Muscle of arm (tissue), 14 donors: ENCODE measurements around the gene MMP15. TPM values are rescaled to one million over a fixed set of nuclear protein-coding genes. Genes with fewer than 3 reads are reported as not detected.
A peak's percentile ranks its signal among the peaks of the same experiment; 100 is the strongest.
"Not testable (repeated sequence)": the region's sequence is repeated elsewhere in the genome, so short reads cannot be mapped to it uniquely, and the experiment has no call there.

Experiments used
- DNase-seq: peaks from one replicate; pipeline ENCODE4 v3.0.0-alpha.2; 2013
- long read RNA-seq, 11 donors: transcript quantifications; one replicate each; lab custom pipeline, GENCODE V29; 2026
- polyA plus RNA-seq, 12 donors: library from polyadenylated mRNA; unstranded; fragments of 120-200 nt; gene quantifications; one replicate each; pipeline ENCODE4 v1.2.1, GENCODE V29; 2013; ENCODE audit not compliant: insufficient read length in 12 of 12

The MMP15 gene
- 10 to 100 TPM in 11 of 12 donors, not detected in 1; 16.0 to 41.5 (median 23.0) TPM for polyA plus RNA-seq
- long read RNA-seq, donor 1, full-length matches to known transcripts = 9 of 29 reads
- long read RNA-seq, donor 1, partial matches to known transcripts = 20 of 29 reads
- long read RNA-seq, donor 1, other reads (novel, unspliced or antisense) = 0 of 29 reads
- long read RNA-seq, donor 2, full-length matches to known transcripts = 4 of 4 reads
- long read RNA-seq, donor 2, partial matches to known transcripts = 0 of 4 reads
- long read RNA-seq, donor 2, other reads (novel, unspliced or antisense) = 0 of 4 reads
- long read RNA-seq, donor 3, full-length matches to known transcripts = 5 of 5 reads
- long read RNA-seq, donor 3, partial matches to known transcripts = 0 of 5 reads
- long read RNA-seq, donor 3, other reads (novel, unspliced or antisense) = 0 of 5 reads
- long read RNA-seq, donor 4, full-length matches to known transcripts = 2 of 2 reads
- long read RNA-seq, donor 4, partial matches to known transcripts = 0 of 2 reads
- long read RNA-seq, donor 4, other reads (novel, unspliced or antisense) = 0 of 2 reads
- long read RNA-seq, donor 5, full-length matches to known transcripts = 2 of 8 reads
- long read RNA-seq, donor 5, partial matches to known transcripts = 6 of 8 reads
- long read RNA-seq, donor 5, other reads (novel, unspliced or antisense) = 0 of 8 reads
- long read RNA-seq, donor 6, full-length matches to known transcripts = 2 of 2 reads
- long read RNA-seq, donor 6, partial matches to known transcripts = 0 of 2 reads
- long read RNA-seq, donor 6, other reads (novel, unspliced or antisense) = 0 of 2 reads
- long read RNA-seq, donor 7, full-length matches to known transcripts = 1 of 1 reads
- long read RNA-seq, donor 7, partial matches to known transcripts = 0 of 1 reads
- long read RNA-seq, donor 7, other reads (novel, unspliced or antisense) = 0 of 1 reads
- long read RNA-seq, donor 8, full-length matches to known transcripts = 6 of 6 reads
- long read RNA-seq, donor 8, partial matches to known transcripts = 0 of 6 reads
- long read RNA-seq, donor 8, other reads (novel, unspliced or antisense) = 0 of 6 reads
- long read RNA-seq, donor 9, full-length matches to known transcripts = 1 of 1 reads
- long read RNA-seq, donor 9, partial matches to known transcripts = 0 of 1 reads
- long read RNA-seq, donor 9, other reads (novel, unspliced or antisense) = 0 of 1 reads
- long read RNA-seq, donor 10, full-length matches to known transcripts = 6 of 18 reads
- long read RNA-seq, donor 10, partial matches to known transcripts = 12 of 18 reads
- long read RNA-seq, donor 10, other reads (novel, unspliced or antisense) = 0 of 18 reads
- long read RNA-seq, donor 11, full-length matches to known transcripts = 3 of 3 reads
- long read RNA-seq, donor 11, partial matches to known transcripts = 0 of 3 reads
- long read RNA-seq, donor 11, other reads (novel, unspliced or antisense) = 0 of 3 reads

DNA sequence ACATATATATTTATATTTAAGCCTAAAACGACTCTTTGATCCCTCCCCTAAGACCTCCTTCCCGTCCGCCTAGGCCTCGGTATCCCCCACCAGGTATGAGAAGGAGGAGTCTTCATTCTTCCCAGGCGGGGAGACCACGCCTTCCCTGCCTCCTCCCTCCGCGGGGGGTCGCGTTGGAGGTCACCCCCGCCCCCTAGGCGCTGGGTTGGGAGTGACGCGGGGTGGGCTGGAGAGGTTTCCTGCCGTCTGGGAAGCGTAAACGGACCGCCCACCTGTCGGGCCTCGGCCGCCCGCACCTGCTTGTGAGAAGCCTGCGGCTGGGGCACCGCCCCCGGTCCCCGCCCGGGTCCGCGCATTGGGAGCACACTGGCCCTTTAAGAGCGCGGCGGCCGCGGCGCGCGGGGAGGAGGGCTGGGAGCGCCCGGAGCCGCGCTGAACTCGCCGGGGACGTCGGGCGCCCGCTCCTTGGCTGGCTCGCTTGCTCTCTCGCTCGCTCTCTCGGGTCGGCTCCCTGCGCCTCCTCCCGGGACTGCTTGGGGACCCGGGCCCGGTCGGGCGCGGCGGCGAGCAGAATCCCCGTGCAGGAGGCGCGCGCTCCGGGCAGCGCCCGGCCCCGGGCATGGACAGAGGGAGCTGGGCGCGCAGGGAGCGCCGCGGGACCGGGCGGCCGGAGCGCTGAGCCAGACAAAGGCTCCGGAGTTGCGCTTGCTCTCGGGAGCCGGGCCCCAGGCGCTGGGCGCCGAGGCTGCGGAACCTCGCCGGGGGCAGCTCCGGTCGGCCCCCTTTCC lies at the start of gene MMP15:
Gene MMP15, plus strand, starts transcription at position 404 of the 788 bp plus-strand sequence. CDS start 597 bp downstream, outside the sequence.
- DNase-seq = no peak

DNA sequence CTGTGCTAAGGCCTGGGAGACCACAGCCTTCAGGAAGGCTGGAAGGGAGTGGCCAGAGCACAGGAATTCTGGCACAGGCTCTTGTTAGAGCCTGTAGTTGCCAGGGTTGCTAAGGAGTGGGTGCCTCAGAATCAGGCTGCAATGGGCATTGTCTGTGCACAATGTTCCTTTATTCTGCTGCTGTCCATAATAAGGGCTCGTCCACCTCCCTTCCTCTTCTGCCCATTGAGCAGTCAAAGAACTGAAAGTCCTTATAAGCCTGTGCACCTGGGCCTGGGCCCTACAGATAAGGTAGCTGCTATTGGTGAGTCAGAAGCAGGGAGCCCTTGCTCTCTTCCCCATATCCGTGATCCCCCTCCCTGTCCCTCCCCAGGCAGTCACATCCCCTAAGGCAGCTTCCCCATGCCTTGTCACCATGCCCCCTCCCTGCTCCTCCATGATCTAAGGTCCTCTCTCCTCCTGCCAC lies 49.2 kb upstream of the MMP15 start:
- no peak for DNase-seq

DNA sequence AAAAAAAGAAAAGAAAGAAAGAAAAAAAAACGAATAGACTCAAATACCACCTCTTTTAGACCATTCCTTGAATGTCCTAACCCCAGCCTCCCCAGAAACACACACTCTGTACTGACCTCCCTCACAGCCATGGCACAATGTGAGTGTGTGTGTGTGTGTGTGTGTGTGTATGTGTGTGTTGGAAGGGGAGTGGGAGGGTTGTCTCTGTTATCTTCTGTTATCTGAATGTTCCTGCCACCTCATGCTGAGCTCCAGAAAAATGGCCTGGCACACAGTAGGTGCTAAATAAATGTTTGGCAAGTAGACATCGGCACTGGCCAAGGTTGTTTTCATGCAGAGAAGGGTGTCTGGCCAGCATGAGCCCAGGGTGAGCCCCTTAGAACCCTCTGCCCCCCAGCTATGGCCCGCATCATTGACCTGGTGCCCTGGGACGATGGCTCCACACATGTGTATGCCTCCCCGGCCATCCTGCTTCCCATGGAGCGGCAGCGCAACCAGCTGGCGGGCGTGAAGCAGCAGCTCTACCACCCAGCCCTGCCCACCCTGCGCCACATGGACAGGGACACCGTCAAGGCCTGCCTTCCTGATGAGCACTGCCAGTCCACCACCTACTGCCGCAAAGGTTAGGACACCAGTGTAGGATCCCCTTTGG lies 48.0 kb upstream of the MMP15 start:
- no peak for DNase-seq

DNA sequence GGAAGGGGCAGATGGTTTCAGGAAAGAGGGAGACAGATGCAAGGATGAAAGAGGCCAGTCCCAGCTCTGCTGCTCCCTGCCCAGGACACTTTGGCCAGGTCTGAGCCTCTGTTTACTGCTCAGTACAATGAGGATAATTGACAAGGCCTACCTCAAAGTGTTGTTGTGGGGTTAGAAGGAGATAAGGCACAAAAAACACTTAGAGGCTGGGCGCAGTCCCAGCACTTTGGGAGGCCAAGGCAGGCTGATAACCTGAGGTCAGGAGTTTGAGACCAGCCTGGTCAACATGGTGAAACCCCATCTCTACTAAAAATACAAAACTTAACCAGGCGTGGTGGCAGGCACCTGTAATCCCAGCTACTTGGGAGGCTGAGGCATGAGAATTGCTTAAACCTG lies 47.5 kb upstream of the MMP15 start:
- not testable (repeated sequence) for DNase-seq

DNA sequence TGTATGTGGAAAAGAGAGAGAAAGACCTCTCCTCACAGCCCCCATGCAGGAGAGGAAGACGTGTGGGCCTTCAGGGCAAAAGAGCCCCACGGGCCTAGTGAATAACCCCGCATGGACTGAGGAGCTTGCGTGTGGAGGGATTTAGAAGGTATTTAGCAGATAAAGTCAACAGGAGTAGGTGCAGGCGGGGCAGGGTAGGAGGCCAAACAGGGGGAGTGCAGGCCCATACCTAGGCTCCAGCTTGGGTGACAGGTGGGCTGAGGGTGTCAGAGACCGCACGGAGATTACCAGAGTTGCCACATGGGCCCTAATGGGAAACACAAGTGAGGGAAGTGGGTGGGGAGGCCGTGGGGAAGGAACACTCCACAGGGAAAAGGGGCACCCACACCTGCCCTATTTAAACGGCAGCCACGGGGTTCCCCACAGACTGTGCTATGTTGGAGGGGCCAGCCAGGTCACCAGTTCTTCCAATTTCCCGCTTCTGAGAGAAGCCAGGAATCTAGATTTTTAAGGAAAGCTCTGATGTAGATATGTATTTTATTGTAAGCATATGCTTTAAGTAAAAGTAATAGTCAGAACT lies 46.5 kb upstream of the MMP15 start:
- no peak for DNase-seq

DNA sequence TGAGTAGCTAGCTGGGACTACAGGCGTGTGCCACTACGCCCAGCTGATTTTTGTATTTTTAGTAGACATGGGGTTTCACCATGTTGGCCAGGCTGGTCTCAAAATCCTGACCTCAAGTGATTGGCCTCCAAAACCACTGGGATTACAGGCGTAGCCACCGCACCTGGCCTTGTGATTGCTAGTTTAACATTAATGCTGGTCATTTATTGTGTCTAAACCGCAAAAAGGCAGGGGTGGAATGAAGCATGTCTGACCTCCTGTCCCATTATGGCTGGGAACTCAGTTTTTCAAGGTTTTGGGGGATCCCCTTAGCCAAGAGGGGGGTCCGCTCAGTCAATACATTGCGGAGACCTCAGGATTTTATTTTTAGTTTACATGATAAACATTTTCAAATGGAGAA lies 43.9 kb upstream of the MMP15 start:
- DNase-seq = no peak

DNA sequence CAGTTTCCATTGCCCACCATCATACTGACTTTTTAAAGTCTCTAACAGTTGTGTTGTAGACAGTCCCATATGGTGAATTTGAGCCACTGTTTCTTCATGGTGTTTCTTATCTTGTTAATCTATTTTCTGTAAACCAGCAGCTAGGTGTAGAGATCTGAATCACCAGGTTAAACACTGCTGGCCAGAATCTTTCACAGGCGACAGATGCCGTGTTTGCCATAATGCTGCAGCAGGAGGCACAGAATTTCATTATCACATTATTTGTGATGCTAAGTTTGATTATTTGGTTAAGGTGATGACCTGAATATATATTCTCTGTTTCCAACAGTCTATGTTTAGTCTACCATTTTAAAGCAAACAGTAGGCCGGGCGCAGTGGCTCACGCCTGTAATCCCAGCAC lies 43.2 kb upstream of the MMP15 start:
- DNase-seq = no peak

DNA sequence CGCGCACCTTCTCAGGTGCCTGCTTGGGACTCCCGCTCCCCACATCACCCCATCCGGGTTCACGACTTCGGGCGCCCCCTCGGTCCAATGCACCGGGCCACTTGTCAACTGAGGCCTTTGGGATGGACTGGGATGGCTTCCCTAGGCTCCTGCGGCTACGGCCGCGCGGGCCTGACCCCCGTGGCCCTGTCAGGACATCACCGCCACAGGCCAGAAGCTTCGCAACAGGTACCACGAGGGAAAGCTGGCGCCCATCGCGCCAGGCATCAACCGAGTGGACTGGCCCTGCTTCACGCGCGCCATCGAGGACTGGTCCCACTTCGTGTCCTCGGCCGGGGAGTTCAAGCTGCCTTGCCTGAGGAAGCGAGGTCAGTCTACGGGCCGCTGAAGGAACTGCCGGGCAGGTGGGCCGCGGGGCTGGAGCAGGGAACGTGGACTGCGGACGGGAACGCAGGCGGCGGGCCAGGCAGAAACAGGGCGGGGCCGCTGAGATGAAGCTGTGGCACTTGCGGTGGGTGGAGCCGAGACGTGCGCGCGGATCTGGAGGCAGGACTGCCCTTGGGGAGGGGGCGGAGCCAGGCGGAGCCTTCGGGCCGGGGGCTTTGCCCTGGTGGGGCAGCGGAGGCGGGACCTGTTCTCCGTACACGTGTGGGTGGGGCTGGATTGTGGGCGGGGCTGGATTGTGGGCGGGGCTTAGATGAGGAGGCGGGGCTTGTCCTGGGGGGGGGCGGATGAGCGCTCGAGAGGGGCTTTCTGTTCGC lies 40.9 kb upstream of the MMP15 start:
- DNase-seq = peak; percentile 58

DNA sequence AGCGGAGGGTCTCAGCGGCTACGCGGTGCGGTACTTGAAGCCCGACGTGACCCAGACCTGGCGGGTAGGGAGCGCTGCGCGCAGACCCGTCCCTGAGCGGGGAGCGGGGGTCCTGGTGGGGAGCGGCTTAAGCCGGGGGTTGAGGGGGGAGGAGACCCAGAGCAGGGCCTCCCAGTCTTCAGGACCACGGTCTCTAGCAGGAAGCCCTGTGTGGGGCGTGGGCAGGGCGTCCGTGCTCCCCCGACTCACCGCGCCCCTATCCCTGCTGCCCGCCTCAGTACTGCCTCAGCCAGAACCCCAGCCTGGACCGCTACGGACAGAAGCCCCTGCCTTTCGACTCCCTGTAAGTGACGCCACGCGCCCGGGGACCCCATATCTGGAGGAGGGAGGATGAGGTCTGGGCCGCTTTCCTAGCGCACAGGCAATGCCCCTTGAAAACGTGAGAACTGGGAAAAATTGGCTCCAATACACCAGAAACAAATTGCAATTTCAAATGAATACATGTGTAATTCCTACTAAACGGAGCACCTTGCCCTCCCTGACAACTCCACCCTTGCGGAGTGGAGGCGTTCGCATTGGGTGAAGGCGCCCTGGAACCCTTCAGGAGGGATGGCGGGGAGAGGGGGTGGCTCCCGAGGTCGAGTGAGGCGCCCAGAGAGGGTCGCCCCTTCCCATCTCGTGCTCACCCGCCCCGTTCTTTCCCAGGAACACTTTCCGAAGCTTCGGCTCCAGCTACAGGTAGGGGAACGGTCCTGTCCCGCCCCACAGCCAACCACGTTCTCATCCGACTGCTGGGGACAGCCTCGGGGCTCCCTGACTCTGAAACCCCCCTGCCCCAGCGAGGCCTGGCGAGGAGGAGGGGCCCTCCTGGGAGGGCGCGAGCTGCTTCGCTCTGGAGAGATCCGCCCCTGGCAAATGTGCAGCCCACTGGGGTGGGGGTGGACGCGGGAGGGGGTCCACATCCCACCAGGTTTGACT lies 40.1 kb upstream of the MMP15 start:
- no peak for DNase-seq

DNA sequence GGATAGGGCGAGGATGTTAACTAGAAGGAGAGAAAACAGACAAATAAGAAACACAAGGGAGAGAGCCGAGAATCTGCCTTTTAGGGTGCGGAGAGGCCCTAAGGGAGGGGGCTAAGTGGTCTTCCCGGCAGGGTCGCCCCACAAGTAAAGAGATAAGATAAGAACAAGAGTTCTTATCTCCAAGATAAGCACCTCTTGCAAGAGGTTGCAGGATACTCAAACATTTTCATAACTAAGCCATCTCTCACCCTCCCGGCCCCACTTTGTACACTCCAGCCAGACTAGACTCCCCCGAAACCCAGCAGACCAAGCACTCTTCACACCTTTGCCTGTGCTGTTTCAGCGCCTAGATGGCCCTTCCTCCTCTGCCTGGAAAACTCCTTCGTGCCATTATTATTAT lies 39.4 kb upstream of the MMP15 start:
- no peak for DNase-seq

DNA sequence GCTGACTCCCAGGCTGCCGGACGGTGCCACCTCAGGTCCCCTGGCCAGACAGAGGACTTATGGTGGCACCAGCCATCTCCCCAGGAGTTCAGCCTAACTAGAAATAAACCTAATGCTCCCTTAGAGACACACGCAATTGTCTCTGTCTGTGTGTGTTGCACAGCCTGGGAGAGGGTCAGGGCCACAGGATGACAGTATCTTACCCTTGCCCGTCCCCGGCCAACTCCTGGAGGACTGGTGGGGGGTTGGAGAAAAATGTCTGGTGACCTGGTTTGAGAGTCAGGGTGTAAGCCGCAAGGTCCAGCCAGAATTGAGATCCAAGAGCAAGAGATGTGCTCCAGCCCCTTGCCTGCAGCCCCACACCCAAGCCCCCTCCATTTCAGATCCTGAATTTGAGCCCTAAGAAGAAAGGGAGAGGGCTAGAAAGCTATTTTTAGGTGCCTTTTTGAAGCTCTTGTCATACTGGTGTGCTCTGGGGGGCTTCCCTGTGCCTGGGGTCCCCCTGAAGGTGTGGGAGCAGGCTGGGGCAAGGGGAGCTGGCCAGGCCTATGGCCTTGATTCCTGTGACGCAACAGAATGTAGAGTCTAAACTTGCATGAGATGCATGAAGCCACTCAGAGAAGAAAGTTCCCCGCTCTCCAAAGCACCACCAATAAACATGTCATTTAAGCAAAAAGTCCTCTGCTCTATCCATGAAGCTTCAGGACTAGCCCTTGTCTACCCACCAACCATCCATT lies 37.9 kb upstream of the MMP15 start:
- DNase-seq = no peak

DNA sequence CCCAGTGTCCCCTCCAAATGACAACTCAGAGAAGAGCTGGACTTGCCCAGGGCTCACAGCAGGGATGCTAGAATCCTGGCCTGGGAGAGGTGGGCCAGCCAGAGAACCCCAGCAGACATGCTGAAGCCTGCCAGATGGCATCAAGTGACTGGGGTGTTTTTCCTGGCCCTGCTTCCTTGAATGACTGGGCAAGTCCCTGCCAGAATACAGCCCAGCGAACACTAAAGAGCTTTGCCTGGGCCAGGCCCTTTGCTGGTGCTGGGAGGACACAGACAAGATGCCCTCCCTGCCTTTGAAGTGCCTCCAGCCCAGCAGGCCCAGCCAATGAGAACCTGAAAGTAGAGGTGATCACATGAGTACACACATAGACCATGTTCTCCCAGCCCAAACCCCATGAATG lies 36.6 kb upstream of the MMP15 start:
- DNase-seq = no peak

DNA sequence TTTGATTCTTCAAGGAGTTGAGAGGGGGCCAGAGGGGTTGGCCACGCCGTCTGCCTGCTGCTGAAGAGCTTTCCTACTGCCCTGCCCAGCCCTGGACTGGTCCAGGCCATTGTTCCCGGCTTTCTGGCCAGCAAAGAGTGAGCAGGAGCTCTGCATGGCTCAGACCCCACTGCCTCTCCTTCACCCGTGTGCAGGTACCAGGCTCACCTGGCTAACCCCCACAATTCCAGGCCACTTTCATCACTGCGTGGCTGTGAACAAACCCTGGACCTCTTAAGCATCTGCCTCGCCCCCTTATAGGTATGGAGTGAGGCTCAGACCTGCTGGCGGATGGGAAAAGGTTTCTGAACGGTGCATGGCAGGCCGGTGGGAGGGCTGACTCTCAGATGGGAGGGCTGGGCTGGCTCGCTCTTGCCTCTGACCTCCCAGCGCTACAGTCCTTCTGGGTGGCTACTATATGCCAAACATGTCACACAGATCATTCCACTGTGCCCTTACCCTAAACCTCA lies 33.9 kb upstream of the MMP15 start:
- DNase-seq = no peak

DNA sequence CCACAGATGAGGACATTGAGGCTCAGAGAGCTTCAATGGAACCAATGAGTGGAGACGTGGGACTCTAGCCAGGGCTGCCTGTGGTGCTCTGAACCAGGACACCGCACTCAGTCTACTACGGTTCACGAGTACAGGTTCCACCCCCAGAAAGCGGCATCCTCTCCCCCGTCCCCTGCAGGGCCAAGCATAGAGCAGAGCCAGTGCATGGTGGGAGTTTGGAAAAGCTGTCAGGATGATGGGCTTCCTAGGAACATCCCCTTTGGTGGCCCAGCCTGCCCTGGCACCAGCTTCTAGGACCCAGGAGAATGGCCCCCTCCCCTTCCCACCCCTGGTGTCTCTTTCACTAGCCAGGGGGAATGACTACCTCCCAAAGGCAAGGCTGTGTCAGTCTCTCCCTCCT lies 33.5 kb upstream of the MMP15 start:
- DNase-seq = no peak

DNA sequence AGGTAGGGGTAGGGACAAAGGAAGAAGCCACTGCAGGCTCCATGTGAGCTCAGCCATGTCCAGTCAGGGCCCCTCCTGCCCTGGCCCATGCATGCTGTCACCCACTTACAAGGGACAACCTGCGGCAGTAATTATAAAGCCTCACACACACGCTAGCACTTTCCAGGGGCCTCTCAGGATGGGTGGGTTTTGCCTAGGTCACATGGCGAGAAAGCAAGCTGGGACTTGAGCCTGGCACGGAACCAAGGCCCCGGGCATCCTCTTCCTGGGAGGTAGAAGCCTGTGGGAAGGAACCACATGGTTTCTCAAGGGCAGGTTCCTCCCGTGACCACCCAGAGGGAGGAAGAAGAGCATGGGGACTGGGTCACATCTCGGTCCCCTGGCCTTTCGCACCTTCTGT lies 32.1 kb upstream of the MMP15 start:
- DNase-seq = no peak

DNA sequence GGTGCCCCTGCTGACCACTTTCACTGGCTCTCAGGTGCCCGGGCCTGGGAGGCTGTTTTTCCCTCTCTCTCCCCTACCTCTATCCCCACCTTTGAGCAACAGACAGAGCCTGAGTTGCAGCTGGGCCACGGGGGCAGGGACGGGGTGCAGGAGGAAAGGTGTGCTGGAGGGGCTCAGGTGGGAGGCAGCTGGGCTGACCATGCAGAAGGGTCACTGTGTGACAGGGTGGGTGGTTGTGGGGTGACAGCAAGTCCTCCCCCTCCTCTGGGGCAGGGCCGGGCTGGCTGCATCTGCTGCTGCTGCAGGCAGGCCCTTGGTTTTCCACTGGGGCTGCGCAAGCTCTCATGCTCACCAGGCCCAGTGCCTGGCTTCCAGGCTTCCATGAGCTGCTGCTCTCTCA lies 31.7 kb upstream of the MMP15 start:
- no peak for DNase-seq

DNA sequence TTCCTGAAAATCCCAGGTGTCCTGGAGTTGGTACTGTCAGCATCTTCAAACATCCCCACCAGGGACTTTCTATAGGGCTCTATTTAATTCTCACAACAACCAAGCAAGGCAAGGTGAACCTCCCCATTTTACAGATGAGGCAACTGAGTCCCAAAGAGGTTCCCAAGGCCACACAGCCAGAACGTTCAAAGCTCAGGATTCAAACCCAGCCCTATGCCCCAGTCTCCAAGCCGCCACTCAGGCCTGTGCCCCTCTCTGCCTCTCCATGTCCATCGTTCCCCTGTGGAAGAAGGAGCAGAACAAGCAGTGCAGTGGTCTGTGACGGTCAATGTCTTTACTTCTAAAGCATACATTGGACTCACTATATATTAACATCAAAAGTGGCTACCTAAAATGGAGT lies 31.2 kb upstream of the MMP15 start:
- DNase-seq = no peak
